ENCODE measurements around the gene STRN.

DNA sequence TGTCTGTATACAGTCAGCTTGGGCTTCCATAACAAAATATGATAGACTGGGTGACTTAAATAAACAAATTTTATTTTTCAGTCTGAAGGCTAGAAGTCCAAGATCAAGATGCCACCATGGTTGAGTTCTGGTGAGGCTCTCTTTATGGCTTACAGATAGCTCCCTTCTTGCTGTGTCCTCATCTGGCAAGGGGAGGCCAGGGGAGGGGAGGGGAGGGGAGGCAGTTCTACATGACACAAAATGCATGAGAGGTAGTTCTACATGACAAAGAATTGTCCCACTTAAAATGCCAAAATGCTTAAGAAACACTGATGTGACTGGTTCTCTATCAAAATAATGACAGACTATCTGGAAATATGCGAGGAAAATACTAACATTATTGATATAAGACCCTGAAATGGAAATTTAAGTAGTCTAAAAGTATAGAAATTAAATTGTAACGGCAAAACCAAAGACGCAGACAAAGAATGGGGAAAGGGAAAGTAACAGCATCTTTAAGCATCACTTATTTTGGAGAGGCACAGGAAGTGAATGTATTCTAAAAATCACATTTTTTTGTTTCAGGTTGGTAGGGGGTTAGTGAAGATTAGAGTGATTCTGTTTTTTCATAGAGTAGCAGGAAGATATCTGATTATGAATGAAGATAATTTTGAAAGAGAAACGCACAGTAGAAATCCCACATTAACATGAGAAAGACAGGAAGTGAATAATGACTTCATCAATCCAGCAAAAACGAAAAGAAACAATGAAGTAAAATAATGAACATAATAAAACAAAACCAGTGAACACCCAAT lies 131.4 kb downstream of the STRN start:
- TF ChIP-seq, protein P1, sequence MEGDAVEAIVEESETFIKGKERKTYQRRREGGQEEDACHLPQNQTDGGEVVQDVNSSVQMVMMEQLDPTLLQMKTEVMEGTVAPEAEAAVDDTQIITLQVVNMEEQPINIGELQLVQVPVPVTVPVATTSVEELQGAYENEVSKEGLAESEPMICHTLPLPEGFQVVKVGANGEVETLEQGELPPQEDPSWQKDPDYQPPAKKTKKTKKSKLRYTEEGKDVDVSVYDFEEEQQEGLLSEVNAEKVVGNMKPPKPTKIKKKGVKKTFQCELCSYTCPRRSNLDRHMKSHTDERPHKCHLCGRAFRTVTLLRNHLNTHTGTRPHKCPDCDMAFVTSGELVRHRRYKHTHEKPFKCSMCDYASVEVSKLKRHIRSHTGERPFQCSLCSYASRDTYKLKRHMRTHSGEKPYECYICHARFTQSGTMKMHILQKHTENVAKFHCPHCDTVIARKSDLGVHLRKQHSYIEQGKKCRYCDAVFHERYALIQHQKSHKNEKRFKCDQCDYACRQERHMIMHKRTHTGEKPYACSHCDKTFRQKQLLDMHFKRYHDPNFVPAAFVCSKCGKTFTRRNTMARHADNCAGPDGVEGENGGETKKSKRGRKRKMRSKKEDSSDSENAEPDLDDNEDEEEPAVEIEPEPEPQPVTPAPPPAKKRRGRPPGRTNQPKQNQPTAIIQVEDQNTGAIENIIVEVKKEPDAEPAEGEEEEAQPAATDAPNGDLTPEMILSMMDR (conservative IDR thresholded peaks at IDR 0.05; ENCODE audit: low read length), result no peak
- no peak for TF ChIP-seq EZH2phosphoT487 (IDR thresholded peaks at IDR 0.05; ENCODE audit: borderline replicate concordance, low read depth, low read length)
